Astrocyte (in vitro differentiated cells and primary cell): ENCODE data around the gene PCDHGA2.

Experiments used
- EZH2 ChIP-seq: IDR thresholded peaks from 2 replicates; pipeline ENCODE4 v1.6.1; 2012; ENCODE audit warnings: mild to moderate bottlenecking, low read length, inconsistent platforms; ENCODE audit not compliant: insufficient read depth
- TF ChIP-seq, protein P1 (sequence below): IDR thresholded peaks from 2 replicates; pipeline ENCODE4 v1.5.1; 2011; ENCODE audit warnings: low read depth, mild to moderate bottlenecking, inconsistent platforms, low read length, moderate library complexity; ENCODE audit not compliant: insufficient read depth

- TF ChIP-seq, protein P1, sequence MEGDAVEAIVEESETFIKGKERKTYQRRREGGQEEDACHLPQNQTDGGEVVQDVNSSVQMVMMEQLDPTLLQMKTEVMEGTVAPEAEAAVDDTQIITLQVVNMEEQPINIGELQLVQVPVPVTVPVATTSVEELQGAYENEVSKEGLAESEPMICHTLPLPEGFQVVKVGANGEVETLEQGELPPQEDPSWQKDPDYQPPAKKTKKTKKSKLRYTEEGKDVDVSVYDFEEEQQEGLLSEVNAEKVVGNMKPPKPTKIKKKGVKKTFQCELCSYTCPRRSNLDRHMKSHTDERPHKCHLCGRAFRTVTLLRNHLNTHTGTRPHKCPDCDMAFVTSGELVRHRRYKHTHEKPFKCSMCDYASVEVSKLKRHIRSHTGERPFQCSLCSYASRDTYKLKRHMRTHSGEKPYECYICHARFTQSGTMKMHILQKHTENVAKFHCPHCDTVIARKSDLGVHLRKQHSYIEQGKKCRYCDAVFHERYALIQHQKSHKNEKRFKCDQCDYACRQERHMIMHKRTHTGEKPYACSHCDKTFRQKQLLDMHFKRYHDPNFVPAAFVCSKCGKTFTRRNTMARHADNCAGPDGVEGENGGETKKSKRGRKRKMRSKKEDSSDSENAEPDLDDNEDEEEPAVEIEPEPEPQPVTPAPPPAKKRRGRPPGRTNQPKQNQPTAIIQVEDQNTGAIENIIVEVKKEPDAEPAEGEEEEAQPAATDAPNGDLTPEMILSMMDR = no peak
- TF ChIP-seq EZH2 = no peak
These were observed 50.8 kb downstream of the PCDHGA2 start for GRCh38 chr5:141389153-141390042.
